Measurements from ENCODE around the gene SLC6A19. TPM values are rescaled to one million over a fixed set of nuclear protein-coding genes. Genes with fewer than 3 reads are reported as not detected.

The SLC6A19 gene
- total RNA-seq, 1 donor from 2014 or later = not detected

DNA sequence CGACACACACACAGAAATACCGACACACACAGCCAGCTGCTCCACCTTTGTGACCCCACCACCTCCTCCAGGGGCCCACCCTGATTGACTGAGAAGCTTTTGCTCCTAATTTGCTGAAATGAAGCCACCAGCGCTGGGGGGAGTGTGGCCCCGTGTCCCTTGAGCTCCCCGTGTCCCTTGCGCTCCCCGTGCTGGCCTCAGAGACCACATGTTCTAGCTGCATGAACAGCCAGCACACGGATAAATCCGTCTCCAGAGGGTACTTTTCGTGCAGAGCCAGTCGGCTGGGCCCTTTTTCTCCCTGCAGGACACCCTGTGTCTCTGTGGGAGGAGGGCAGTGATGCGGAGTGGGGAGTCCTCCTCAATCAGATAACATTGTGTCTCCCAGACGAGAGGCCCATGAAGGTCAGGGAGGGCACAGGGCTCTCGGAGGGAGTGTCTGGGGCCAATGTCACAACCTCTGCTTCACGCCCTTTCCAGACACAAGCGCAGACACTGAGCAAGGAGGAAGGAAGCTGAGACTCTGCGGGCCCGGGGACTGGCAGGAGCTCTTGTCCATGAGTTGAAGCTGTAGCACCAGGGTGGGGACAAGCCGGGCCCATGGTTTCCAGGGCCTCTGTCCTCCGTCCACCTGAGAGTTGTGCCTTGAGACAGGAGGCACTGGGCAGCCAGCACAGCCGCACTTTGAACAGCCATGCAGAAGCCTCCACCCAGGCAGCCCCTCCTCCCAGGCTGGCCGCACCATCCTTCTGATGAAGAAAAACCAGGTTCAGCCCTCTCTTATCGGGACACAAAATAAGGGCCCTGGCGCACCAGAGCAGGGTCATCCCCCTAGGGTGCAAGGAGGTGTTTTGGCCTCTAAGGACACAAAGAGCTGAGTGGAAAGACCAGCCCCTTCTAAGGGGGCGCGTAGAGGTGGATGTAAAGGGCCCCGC lies 36.4 kb upstream of the SLC6A19 start:
- intact Hi-C loops (cut with micrococcal nuclease) = loop anchor here (10.0 kb wide), 1 partner anchor 150 kb away; no protein-coding TSS in a partner anchor

DNA sequence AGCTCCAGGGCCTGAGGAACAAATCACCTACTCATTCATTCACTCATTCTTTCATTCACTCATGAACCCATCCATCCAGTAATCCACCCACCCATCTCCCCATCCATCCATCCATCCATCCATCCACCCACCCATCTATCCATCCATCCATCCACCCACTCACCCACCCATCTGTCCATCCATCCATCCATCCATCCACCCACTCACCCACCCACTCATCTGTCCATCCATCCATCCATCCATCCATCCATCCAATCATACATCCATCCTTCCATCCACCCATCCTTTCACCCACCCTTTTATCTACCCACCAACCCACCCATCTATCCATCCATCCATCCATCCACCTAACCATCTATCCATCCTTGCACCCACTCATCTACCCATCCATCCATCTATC lies 35.5 kb upstream of the SLC6A19 start:
- intact Hi-C loops (cut with micrococcal nuclease) = loop anchor here (10.0 kb wide), 1 partner anchor 149 kb away; no protein-coding TSS in a partner anchor

DNA sequence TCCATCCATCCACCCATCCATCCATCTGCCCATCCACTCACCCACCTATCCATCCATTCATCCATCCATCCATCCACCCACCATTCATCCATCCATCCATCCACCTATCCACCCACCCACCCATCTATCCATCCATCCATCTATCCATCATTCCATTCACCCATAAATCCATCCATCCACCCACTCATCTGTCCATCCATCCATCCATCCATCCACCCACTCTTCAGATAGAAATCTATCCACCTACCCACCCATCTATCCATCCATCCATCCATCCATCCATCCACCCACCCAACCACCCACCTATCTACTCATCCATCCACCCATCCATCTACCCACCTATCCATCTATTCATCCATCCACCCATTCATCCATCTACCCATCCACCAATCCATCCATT lies 35.0 kb upstream of the SLC6A19 start:
- intact Hi-C loops (cut with micrococcal nuclease) = loop anchor here (10.0 kb wide), 1 partner anchor 148 kb away; no protein-coding TSS in a partner anchor

DNA sequence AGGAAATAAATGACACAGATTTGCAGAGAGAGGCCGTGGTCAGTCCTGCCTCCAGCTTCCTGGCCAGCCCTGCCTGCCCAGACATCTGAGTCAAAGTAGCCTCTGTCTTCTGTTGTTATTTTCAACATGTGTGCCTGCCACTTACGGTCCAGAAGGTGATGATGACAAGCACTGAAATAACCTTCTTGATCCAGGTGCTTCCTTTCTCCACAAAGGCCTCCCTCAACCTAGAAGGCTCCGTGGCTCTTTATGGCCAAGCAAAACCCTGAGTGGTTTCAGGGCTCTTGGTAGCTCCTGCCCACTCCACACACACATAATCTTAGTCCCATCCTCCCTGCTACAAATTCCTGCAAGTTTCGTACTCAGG lies 34.1 kb upstream of the SLC6A19 start:
- intact Hi-C loops (cut with micrococcal nuclease) = loop anchor here (10.0 kb wide), 1 partner anchor 147 kb away; no protein-coding TSS in a partner anchor

DNA sequence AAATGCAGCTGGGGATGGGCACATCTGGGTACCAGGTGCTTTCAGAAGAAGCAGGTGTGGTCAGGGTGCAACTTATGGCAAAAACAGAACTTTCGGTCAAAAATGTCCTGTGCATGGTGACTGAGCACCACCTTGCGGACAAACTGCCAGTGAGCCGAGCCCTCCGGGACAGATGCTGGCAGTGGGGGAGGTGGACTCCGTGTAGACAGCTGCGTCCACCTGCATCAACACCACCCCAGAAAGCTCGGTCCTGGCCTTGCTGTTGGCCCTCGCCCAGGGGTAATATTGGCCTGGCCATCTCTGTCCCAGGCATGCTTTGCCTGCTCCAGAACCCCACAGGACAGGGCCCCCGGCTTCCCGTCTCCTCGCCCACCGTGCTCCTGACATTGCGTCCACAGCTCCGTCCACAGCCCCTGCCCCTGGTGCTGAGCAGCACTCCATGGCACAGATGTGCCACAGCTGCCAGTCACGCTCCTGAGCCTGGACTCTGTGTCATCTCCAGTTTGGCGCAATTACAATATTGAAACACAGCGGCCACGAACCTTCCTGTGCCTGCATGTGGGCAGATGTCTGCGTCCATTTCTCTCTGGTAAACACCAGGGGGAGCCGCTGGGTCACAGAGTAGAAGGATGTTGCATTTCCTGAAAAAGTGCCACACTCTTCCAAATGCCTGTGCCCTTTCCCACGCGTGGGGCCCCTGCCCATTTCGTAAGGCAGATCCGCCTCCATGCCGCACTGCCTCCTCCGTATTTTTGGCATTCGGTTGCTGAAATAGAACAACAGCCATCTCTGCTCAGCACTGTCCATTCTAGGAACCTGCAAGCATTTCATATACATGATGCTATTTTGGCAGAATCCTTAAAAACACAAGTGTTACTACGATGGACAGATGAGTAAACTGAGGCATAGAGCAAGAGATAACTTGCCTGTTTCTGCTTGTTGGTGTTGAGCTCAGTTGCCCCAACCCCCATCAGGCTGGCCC lies 33.4 kb upstream of the SLC6A19 start:
- intact Hi-C loops (cut with micrococcal nuclease) = loop anchor here (1.0 to 10.0 kb wide), 6 partner anchors 147 to 477 kb away; partner anchors contain the start of gene CLPTM1L

DNA sequence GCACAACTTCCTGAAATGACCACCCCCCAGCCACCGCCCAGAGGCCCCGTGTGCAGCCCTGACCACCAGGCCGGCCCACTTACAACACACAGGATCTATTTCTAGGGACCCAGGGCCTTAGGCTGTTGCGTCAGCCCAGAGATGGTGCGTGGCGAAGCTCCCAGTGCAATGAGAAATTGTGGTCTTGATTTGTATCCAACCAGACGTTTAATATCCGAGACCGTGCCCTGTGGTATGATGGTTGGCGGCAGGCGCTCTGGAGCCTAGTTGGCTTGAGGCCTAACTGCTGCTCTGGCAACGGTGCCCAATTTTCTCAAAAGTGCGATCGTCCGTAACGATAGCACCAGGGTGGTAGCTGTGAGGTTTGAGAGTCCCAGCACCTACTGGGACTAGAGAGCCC lies 32.6 kb upstream of the SLC6A19 start:
- intact Hi-C loops (cut with micrococcal nuclease) = loop anchor here (1.0 to 10.0 kb wide), 6 partner anchors 146 to 477 kb away; partner anchors contain the start of gene CLPTM1L

DNA sequence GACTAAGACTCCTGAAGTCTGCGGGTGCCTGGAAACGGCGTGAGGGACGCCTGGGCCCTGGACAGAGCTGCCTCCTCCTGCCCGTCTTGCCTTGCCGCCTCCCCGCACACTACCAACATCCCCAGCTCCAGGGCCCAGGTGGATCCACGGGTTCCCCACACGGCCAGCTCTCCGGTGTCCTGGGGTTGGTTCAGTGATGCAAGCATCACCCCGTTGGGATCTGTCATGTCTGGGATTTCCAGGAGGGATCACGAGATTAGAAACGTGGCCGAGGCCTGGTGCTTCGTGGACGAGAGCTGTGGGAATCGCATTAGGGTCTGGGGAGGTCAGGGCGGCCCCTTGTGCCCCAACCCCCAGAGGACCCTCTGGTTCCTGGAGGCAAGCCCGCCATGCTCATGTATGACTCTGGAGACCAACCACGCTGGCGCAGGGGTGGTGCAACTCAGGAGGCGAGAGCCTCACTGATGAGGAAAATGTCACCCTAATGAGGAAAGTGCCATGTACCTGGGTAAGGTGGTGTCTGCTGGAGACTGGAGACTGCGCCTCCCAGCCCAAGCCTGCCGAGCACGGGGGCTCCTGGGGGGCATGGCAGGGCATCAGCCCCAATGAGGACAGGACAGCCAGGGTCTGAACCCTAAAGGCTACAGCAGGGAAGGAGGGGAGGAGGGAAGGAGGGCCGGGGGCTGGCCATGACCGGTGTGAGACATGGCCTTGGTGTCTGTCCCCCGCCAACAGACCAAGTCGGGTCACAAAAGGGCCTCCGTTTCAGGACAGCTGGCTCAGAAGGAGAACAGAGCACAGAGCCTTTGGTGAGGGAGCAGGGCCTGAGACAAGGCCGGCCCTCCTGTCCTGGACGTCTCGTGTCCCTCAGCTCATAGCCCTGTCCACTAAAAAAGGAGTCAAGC lies 31.9 kb upstream of the SLC6A19 start:
- intact Hi-C loops (cut with micrococcal nuclease) = loop anchor here (10.0 kb wide), 1 partner anchor 145 kb away; no protein-coding TSS in a partner anchor

DNA sequence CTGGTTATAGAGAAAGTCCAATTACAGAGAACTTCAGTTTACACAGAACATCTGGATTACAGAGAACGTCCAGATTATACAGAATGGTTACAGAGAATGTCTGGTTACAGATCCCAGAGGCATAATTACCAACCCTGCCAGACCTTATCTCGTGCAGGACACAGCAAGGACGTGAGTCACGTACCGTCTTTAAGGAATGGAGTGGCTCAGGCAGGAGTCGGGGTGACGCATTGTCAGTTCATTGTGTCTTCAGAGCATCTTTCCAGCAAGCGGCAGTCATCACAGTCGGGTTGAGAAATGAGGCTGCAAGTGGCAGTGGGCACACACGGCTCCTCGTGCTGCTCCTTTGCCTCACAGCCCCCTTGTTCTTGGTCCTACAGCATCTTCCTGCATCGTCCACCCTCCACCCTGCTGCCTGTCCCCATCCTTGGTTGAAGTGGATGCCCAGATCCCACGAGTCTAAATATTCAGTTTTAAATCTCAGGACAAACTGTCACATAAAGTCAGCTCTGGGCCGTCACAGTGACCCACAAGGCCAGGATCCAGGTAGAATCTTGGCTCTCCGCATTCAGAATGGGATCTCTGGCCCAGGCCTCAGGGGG lies 30.0 kb upstream of the SLC6A19 start:
- intact Hi-C loops (cut with micrococcal nuclease) = no loop called here

DNA sequence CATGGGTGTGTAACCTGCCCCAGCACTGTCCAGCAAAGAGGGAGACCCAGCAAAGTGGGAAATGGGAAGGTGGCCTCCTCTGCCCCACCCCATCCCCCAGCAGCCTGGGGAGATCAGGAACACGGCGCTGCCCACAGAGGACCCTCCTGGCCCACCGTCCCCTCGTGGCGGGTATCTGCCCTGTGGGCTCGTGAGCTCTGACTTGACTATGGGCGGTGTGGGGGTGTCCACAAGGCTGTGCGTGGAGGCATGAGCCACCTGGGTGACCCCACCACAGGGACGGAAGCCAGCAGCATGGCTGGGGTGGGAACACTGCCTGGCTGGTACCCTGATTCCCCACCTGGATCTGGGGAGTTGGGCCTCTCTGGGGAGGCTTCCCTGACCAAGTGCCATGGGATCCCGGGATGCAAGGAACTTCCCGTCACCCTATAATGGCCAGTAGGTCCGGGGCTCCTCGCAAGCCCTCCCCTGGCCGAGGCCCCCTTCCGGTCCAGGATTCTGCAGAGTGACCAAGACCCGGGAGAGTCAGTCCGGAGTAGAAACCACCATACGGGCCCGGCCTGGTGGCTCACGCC lies 29.3 kb upstream of the SLC6A19 start:
- intact Hi-C loops (cut with micrococcal nuclease) = no loop called here

DNA sequence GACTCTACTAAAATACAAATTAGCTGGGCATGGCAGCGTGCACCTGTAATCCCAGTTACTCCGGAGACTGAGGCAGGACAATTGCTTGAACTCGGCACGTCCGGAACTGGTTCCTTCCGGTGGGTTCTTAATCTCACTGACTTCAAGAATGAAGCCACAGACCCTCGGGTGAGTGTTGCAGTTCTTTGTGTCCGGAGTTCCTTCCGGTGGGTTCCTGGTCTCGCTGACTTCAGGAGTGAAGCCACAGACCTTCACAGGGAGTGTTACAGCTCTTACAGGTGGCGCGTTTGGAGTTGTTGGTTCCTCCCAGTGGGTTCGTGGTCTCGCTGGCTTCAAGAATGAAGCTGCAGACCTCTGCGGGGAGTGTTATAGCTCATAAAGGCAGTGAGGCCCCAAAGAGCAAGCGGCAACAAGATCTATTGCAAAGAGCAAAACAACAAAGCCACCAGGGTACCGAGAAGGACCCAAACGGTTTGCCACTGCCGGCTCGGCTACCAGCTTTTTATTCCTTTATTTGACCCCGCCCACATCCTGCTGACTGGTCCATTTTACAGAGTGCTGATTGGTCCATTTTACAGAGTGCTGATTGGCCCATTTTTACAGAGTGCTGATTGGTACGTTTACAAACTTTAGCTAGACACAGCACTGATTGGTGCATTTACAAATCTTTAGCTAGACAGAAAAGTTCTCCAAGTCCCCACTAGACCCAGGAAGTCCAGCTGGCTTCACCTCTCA lies 28.6 kb upstream of the SLC6A19 start:
- intact Hi-C loops (cut with micrococcal nuclease) = no loop called here

DNA sequence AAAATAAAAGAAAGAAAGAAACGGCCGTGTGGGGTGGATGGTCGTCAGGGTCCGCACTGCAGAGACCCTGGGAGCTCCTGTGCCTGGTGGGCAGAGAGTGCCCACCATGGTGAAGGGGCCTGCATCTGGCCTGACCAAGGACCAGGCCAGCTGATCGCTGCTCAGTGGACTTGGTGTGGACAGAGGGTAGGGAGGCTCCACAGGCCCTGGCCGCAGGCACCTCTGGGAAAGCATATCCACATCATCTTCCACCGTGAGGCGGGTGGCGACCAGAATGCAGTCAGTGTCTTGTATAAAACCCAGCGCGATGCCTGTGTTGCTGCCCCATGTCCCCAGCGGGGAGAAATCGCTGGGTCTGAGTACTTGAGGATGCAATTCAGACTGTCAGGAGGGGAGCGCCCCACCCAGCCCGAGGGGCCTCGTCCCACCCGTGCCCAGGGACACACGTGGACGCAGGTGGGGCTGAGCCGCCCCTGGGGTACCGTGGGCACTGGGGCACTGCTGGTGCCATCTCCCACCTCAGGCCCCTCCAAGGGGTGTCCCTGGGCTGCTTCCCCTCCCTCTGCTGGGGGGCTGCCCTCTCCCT lies 27.8 kb upstream of the SLC6A19 start:
- intact Hi-C loops (cut with micrococcal nuclease) = no loop called here

DNA sequence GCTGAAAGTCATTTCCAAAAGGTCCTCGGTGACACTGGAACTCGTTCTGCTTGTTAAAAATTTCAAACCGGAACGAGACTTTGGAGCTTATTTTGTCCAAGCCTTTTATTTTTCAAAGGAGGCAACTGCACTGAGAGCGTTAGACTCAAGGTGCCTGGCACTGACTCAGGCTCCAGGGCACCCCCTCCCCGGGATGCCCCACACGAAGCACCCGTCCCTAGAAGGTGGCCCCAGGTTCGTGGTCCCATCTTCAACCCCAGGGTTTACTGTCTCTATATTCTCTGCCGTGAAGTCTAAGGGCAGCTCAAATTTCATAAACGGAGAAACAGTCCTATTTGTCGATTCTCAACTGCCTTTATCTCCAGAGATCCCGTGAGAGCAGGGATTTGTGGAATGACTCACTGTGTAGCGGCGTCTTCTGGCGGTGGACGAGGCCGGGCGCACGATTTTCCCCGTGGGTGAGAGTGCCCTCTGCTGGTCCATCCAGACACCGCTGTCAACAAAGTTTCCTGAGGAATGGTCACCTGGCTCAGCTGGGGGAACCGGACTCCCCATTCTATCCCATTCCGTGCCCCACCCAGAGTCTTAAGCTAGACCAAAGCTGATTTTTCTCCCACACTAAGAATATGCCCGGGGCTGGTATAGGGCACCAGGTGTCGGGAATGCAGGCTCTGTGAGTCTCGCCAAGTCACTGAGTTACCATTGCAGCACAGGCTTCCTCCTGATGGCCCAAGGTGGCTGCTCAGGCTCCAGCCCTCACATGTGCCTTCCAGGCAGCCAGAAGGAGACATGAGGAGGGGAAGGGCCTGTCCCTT lies 27.1 kb upstream of the SLC6A19 start:
- intact Hi-C loops (cut with micrococcal nuclease) = no loop called here

DNA sequence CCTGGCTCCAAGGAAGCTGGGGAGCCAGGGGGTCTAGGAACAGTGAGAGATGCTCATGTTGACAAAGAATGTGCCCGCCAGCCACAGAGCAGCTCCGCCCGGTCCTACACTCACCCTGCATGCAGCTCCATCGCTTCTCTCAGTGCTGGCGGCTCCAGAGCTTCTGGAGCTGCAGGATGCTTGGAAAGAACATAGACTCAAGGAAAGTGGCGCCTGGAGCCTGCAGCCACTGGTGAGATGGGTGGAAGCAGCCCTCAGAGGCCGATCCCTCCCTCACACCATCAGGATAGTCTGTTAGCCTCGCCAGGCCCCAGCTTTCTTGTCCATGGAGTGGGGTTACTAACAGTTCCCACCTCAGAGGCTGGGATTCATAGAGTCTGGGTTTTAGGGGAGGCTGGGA lies 26.4 kb upstream of the SLC6A19 start:
- intact Hi-C loops (cut with micrococcal nuclease) = no loop called here

DNA sequence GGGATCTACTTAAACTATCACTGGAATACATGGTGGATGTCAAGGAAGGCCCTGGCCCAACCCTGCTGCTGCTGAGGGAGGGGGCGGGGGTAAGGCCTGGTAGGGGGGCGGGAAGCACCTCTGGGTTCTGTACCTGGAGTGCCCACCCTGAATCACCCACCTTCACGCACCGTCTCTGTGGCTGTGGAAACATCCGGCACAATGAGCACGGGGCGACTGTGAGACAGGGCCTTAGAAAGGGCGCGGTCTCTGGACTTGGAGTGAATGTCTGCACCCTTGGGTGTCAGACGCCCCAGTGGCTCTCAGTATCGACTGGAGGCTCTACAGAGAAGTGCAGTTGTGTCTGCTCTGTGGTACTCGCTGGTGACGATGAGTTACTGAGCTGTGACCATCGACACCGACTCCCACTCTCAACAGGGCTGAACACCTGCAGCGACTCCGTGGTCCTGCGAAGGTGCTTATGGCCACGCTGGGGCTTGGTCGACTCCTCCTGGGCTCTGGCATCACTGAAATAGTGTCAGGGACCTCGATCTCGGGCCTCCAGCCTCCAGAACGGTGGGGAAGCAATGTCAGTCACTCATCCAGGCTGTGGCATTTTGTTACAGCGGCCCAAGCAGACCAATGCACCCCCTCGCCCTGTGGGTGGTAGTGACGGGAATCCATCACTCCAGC lies 25.5 kb upstream of the SLC6A19 start:
- intact Hi-C loops (cut with micrococcal nuclease) = no loop called here

DNA sequence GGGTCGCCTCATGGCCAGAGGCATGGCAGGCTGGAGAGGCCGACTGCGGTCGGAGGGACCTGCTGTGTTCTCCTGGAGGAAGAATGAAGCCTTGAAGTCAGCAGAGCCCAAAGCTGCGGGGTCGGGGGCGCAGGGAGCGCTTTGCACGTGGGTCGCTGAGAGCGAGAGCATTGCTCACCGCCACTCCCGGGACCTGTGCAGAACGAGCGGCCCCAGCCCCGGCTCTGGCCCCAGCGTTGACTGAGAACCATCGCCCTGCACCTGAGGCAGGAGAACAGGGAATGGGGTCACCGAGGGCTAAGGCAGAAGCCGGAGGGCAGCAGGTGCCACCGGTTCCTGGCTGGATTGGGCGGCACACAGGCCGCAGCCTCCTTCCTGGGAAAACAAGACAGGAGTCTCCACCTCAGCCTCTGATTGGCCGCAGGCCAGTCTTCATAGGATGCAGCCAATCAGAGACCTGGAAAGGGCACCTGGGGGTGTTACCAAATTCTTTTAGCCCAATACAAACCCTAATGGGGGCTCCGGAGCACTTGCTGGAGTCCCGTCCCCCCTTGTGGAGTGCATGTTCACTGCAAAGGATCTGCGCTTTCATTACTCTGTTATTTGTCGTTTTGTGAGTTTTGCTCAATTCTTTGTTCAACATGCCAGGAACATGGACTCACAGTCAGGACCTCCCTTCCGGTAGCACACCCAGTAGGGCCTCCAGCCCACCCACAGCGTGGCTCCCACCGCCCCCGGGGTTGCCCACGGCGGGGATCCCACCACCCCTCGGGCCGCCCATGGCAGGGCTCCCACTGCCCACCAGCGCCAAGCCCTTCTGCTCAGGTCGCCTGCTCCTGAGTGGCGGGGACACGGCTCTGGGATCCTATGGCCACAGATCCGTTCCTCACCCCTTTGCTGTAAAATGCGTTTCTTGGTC lies 24.7 kb upstream of the SLC6A19 start:
- intact Hi-C loops (cut with micrococcal nuclease) = no loop called here

Data from T-helper 1 cell treated with Interleukin-12 subunit alpha and Interleukin-12 subunit beta and Interleukin-4 antibody, amounts not matched to agents 30 ng/mL and 1 ng/mL, for 36 hours (primary cell).